ENCODE measurements around the gene CBLIF.

DNA sequence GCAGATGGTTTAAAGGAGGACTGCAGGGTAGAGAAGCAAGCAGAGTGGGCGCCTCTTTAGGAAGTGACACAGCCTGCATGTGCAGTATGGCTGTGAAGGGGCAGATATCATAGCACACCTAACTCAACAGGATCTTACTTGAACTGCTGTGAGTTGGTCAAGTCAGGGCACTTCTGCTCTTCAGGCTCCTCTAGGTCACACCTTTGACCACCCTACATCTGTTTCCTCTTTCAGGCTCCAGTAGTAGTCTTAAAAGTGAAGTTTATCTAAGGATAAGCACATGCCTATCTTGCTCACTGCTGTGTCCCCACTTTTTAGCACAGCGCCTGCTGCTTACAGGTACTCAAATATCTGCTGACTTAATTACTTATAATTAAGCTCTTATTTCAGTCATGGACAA, 41.2 kb downstream of the CBLIF start:
- TF ChIP-seq, protein P1, sequence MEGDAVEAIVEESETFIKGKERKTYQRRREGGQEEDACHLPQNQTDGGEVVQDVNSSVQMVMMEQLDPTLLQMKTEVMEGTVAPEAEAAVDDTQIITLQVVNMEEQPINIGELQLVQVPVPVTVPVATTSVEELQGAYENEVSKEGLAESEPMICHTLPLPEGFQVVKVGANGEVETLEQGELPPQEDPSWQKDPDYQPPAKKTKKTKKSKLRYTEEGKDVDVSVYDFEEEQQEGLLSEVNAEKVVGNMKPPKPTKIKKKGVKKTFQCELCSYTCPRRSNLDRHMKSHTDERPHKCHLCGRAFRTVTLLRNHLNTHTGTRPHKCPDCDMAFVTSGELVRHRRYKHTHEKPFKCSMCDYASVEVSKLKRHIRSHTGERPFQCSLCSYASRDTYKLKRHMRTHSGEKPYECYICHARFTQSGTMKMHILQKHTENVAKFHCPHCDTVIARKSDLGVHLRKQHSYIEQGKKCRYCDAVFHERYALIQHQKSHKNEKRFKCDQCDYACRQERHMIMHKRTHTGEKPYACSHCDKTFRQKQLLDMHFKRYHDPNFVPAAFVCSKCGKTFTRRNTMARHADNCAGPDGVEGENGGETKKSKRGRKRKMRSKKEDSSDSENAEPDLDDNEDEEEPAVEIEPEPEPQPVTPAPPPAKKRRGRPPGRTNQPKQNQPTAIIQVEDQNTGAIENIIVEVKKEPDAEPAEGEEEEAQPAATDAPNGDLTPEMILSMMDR (IDR thresholded peaks at IDR 0.05) = no peak
- TF ChIP-seq POLR2A (IDR thresholded peaks at IDR 0.05) = no peak
